Fibroblast of the aortic adventitia (primary cell): ENCODE results near the gene DMXL2. TPM values are rescaled to one million over a fixed set of nuclear protein-coding genes. Genes with fewer than 3 reads are reported as not detected.

Source experiments
- DNase-seq: peaks from one replicate; pipeline ENCODE4 v3.0.0-alpha.2; 2010; ENCODE audit warnings: low read depth
- H3K4me3 ChIP-seq: 2 replicates; pipeline ENCODE4 v1.5.1; 2011; ENCODE audit warnings: low read depth, mild to moderate bottlenecking, control low read depth, low read length, moderate library complexity
- CTCF ChIP-seq: IDR thresholded peaks from 2 replicates; pipeline ENCODE4 v1.5.1; 2011; ENCODE audit warnings: mild to moderate bottlenecking, low read length, control low read depth, inconsistent platforms; ENCODE audit not compliant: insufficient read depth
- total RNA-seq: library from RNA; depleted of rRNA; stranded (reverse); fragments of >200 nt; gene quantifications from 2 replicates; pipeline ENCODE4 v1.2.3, GENCODE V29; 2012; ENCODE audit warnings: low replicate concordance

The DMXL2 gene
- total RNA-seq, 1 donor, result 29.5 TPM

- peak; percentile 41 for DNase-seq
- no peak overlapping the region for H3K4me3 ChIP-seq
- no peak for TF ChIP-seq CTCF
These were observed 127.9 kb downstream of the DMXL2 start for GRCh38 chr15:51494411-51495314.

GRCh38 chr15:51493892-51494291, 128.7 kb downstream of the DMXL2 start:
- peak; percentile 24 for DNase-seq
- TF ChIP-seq CTCF, result no peak
- no peak overlapping the region for H3K4me3 ChIP-seq

- TF ChIP-seq CTCF, result no peak
- DNase-seq, result no peak
- H3K4me3 ChIP-seq, result no peak overlapping the region
These were observed 130.0 kb downstream of the DMXL2 start for GRCh38 chr15:51492528-51492927.

GRCh38 chr15:51491941-51492340, 130.6 kb downstream of the DMXL2 start:
- no peak for DNase-seq
- no peak overlapping the region for H3K4me3 ChIP-seq
- no peak for TF ChIP-seq CTCF

- peak; percentile 2 for DNase-seq
- no peak overlapping the region for H3K4me3 ChIP-seq
- no peak for TF ChIP-seq CTCF
These were observed 137.8 kb downstream of the DMXL2 start for GRCh38 chr15:51484781-51485180.

- no peak for DNase-seq
- no peak for TF ChIP-seq CTCF
- no peak overlapping the region for H3K4me3 ChIP-seq
These were observed 138.6 kb downstream of the DMXL2 start for GRCh38 chr15:51483985-51484384.

- no peak for TF ChIP-seq CTCF
- H3K4me3 ChIP-seq, result no peak overlapping the region
- DNase-seq, result no peak
These were observed 139.1 kb downstream of the DMXL2 start for GRCh38 chr15:51483520-51483919.
